NCI-H1930 (cell line): ENCODE measurements around the gene CRTAP.
"Not testable (repeated sequence)": the region's sequence is repeated elsewhere in the genome, so short reads cannot be mapped to it uniquely, and the experiment has no call there.

ENCODE experiments used
- DNase-seq, 2 experiments: peaks; one replicate each; lab custom pipeline; 2025; lab: John Stamatoyannopoulos, UW

The CRTAP gene

DNA sequence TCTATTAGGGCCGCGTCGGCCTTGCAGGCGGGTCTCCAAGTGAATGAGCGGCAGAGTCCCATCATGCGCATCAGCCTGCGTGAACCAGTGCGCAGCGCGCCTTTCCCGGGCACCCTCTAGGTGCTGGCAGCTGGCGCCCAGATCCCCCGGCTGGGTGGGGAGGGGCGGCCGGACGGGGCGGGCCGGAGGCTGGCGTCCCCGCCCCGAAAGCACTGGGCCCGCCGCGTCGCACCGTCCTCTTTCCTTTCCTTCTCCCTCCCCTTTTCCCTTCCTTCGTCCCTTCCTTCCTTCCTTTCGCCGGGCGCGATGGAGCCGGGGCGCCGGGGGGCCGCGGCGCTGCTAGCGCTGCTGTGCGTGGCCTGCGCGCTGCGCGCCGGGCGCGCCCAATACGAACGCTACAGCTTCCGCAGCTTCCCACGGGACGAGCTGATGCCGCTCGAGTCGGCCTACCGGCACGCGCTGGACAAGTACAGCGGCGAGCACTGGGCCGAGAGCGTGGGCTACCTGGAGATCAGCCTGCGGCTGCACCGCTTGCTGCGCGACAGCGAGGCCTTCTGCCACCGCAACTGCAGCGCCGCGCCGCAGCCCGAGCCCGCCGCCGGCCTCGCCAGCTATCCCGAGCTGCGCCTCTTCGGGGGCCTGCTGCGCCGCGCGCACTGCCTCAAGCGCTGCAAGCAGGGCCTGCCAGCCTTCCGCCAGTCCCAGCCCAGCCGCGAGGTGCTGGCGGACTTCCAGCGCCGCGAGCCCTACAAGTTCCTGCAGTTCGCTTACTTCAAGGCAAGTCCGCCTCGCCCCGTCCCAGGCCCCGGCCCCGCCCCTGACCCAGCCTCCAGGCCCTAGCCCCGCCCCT is at the start of gene CRTAP:
CRTAP (plus strand) TSS at position 243 of the 850 bp plus-strand sequence; CDS start at position 307, 64 bp downstream.
- peak; percentile 31 to 58 for DNase-seq

DNA sequence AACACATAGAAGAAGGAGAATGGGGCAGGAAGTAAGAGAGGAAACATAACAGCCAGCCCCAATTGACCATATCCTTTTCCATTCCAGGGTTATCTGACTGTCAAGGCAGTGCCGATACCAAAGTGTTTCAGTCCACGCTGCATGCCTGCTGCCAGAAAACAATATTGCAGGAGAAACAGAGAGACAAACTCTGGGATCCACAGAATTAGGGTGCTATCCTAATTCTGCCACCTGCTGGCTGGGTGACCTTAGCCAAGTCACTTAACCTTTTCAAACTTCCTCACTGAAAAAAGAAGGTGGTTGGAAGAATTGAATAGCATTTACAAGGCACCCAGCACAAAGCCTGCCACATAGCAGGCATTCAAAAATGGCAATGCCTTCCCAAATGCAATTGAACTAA is 48.9 kb upstream of the CRTAP start:
- no peak for DNase-seq

DNA sequence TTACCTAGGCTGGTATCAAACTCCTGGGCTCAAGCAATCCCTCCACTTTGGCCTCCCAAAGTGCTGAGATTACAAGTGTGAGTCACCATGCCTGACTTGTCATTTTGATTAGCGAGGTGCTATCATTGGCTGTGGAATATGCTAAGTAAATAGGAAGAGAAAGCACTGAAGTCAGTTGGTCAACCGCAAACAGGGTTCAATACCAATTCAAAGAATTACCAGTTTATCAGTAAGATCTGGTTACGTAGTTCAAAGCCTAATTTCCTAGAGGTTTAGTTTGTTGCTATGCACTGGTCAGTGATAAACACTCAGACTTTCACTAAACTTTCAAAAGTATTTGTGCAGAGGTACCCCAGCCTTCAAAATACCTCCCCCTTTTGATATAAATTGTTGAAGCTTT is 46.3 kb upstream of the CRTAP start:
- no peak for DNase-seq

DNA sequence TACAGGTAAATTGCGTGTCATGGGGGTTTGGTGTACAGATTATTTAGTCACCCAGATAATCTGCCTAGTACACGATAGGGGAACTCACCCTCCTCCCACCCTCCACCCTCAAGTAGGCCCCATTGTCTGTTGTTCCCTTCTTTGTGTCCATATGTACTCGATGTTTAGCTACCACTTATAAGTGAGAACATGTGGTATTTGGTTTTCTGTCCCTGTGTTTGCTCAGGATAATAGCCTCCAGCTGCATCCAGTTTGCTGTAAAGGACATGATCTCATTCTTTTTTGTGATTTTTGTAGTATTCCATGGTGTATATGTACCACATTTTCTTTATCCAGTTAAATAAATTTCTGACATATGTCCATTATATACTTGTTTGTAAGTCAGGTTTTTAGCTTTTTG is 44.0 kb upstream of the CRTAP start:
- peak; percentile 68 to 73 for DNase-seq

DNA sequence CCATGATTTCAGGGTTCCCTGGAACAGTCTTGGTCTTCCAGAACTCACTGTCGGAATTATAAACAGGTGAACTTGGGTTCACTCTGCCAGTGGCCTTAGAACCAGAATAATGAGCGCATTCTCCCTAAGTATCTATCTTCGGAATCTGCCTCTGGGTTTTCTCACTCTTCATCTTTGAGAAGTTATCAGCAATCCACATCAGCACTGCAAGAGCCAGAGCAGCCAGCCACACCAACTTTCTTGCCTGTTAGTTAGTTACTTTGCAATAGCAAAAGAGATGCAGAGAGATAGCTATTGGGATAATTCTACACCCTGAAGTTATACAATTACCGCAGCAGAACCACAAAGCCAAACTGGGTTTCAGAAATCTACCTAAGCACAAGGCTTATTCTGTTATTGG is 42.6 kb upstream of the CRTAP start:
- DNase-seq: no peak

DNA sequence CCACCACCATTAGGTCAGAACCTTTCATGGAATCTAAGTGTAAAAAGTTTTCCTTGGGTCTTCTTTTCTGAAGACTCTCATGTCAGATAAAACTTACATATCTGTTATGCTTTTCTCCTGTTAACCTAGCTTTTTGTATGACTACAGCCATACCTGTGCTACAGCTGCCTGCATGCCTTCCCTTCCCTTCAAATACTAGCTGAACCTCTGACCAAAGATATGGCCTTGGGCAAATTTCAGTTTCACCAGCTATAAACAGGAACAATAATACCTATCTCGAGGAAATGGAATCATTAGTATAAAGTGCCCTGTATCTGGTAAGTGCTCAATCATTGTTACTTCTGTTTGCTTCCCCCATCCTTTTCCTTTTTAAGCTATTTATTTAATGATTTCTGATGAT is 41.9 kb upstream of the CRTAP start:
- no peak for DNase-seq

DNA sequence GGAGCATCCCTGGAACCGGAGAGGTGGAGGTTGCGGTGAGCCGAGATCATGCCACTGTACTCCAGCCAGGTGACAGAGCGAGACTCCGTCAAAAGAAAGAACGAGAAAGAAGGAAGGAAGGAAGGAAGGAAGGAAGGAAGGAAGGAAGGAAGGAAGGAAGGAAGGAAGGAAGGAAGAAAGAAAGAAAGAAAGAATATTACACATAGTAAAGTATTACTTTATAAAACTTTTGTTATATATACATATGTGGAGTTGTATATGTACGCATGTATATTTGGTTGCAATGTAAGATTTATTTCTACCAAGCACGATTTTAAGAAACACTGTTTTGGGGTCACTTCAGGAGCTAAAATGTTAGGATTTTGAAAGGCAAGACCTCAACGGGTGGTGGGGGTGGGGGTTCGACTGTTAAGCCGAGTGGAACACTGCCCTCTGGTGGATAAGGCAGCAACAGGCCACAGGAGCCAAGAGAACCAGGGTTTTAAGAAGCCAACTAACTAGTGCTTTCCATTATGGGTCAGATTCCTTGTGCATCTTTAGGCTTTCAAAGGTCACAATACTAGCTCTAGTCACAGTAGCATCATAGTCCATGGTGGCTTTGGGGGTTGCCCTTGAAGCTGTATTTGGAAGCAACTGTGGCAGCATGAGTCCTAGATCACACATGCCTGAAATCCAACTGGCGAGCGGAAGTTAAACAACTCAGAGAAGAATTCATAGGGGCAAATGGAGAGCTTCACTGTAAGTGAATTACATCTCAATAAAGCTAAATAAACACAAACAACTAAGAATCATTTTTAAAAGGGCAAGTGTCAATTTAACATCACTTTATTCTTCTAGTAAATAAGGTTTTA is 39.4 kb upstream of the CRTAP start:
- peak; percentile 21 to 27 for DNase-seq

DNA sequence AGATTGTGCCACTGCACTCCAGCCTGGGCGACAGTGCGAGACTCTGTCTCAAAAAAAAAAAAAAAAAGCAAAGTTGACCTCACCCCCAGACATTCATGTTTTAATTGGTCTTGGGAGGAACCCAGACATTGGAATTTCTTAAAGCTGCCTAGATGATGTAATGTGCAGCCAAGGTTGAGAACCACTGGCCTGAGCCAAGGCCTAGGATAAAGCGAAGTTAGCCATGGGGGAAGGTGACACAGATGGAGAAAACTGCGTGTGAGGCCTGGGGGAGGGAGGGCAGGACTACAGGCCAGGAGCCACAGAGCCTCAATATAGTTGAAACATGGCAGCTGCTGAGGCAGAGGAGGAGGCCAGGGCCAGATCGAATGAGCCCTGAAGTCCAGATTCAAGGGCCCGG is 37.8 kb upstream of the CRTAP start:
- DNase-seq: no peak

DNA sequence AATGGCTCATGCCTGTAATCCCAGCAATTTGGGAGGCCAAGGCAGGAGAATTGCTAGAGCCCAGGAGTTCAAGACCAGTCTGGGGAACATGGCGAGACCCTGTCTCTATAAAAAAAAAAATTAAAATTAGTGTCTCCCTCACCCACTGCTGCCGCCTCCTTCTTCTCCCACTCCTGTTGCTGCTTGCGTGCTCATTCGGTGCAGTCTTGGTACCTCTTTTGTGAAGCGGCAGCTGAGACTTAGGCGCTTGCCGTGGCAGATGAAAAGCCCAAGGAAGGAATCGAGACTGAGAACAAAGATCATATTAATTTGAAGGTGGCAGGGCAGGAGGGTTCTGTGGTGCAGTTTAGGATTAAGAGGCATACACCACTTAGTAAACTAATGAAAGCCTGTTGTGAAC is 36.9 kb upstream of the CRTAP start:
- DNase-seq: no peak

DNA sequence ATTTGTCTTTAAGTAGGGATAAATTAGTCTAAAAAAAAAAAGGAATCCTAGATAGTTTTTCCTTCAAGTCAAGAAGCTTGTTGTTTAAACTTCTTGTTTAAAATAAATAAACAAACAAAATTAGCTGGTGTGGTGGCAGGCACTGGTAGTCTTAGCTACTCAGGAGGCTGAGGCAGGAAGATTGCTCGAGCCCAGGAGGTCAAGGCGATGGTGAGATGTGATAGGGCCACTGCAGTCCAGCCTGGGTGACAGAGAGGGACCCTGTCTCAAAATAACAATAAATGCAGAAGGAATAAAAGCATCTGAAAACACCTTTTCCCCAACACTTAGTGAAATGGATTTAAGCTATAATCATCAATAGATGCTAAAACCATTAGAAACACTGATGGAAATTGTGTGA is 35.8 kb upstream of the CRTAP start:
- no peak for DNase-seq

DNA sequence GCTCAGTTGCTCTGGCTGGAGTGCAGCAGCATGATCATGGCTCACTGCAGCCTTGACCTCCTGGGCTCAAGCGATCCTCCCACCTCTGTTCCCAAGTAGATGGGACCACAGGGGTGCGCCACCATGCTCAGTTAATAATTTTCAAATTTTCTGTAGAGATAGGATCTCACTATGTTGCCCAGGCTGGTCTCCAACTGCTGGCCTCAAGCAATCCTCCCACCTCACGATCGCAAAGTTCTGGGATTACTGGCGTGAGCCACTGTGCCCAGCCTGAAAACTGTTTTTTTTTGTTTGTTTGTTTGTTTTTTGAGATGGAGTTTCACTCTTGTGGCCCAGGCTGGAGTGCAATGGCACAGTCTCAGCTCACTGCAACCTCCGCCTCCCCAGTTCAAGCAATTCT is 34.0 kb upstream of the CRTAP start:
- not testable (repeated sequence) for DNase-seq

DNA sequence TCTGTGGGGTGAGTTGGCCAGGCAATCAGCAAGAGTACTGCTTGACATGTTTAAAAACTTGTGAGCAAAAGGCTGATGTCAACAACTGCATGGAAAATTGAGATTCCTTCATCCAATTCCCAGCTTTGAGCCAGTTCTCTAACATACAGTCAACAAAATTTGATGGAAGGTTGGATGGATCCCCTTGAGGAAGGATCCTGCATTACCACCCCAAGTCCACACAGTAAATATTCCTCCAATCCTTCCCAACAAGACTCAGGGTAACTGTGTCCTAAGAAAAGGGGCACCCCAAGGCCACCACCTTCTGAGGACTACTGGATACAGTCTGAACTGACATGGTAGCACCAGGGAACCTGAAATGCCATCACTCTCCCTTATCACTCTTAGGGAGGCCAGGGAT is 32.0 kb upstream of the CRTAP start:
- no peak for DNase-seq

DNA sequence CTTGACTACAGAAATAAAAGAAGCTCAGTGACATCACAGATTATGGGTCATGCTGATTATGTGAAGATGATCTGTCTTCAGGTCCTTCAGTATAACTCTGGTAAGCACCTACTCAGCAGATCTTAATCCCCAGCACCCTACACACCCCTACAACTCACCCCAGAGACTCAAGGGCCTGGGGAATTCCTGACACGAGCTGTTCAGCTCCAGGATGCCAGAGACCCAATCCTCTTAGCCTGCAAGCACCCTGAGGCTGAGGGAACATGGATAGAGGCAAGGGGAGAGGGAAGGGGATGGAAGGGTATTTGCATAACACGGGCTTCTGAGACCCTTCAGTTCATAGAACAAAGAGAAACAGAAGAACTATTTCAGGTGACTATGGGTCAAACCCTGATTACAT is 29.9 kb upstream of the CRTAP start:
- DNase-seq: no peak

DNA sequence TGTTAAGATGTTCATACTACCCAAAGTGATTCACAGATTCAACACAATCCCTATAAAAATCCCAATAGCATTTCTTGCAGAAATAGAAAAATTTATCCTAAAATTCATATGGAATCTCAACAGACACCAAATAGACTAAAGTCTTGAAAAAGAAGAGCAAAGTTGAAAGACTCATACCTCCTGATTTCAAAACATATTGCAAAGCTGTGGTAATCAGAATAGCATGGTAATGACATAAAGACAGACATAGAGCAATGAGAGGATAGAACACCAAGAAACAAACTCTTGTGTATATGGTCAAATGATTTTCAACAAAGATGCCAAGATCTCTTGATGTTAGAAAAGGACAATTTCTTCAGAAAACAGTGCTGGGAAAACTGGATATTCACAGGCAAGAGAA is 25.1 kb upstream of the CRTAP start:
- DNase-seq: no peak

DNA sequence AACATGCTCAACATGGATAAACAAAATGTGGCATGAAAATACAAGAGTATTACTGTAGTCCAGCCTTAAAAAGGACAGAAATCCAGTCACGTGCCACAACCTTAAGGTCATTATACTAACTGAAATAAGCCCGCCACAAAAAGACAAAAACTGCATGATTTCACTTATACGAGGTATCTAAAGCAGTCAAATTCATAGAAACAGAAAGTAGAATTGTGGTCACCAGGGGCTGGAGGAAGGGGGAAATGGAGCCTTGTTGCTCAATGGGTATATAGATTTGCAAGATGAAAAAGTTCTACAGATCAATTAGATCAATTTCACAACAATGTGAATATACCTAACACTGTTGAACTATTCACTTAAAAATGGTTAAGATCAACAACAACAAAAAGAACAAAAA is 24.3 kb upstream of the CRTAP start:
- no peak for DNase-seq

DNA sequence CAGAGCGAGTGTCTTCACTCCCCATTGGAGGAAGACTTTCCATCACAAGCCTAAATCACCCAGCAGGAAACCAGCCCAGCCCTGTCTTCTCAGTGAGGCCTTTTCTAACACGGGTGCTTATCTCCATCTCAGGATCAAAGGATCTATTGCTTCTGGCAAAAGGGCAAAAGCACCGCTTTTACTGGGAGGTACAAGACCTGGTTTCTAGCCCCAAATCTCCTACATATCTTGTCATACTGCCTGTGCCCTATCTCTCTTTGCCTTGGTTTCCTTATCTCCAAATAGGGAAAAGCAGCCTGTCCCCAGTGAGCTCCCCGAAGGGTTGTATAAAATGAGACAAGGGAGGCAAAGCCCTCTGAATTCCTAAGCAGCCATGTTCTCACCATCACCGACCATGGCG is 22.1 kb upstream of the CRTAP start:
- DNase-seq: no peak

DNA sequence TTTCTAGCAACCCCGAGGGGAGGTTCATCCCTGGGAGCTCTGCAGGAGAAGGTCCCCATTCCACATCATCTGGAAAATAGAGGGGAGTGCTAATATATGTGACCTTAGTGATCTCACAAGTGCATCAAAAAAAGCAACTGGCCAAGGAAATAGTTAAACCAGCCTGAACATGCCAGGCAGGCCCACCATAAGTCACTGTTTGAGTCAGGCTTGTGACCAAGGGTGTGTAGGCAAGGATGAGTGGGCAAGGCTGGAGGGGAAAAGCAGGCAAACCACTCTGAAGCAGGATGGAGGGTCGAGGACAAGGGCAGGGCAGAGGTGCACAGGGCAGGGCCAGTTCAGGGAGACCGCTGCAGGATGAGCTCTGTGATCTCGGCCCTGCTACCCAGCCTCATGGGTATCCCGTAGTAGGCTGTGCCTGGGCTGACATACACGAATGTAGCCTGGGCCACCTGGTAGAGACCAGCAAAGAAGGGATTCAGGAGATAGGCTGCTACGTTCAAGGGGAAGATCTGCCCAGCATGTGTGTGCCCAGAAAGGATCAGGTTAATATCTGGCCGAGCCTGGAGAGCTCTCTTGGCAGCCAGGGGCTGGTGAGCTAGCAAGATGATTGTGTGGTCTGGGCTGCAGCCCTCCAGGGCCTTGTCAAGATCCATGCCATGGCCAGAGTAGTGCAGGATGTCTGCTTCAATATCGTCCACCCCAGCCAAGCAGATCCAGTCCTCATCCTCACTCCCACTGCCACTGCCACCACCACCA is 21.1 kb upstream of the CRTAP start:
- DNase-seq: no peak

DNA sequence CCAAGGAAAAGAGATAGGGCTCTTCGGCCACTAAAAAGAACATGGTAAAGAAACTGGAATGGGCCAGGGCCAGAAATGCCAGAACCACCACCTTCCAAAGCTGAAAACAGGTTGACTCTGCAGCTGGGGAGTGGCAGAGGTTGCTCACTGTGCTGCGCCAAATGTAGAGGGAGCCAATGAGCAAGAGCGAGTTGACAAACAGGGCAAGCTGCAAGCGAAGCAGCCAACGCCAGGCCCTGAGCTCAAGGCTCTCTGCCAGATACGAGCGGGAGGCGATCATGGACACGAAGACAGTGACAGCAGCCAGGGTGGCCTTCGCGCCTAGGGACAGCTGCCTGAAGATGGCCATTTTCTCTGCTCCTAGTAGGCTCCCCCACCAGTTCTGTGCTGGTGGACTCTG is 20.0 kb upstream of the CRTAP start:
- DNase-seq: no peak

DNA sequence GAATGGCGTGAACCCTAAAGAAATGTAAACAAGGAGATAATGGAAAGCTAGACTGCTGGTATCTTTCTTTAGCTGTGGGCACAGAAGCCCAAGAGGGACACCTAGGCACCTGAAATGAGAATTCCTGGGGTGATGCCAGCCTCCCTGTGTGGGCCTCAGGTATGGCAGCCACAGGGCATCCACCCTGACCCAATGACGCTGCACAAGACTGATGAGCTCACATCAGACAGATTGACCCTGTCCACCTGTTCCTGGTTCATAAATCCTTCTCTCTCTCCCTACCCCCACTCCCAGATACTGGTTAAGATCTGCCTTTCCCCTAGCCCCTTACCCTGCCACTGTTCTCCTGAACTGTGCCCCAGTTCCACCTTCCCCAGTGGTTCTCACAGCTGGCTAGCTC is 18.4 kb upstream of the CRTAP start:
- DNase-seq: no peak

DNA sequence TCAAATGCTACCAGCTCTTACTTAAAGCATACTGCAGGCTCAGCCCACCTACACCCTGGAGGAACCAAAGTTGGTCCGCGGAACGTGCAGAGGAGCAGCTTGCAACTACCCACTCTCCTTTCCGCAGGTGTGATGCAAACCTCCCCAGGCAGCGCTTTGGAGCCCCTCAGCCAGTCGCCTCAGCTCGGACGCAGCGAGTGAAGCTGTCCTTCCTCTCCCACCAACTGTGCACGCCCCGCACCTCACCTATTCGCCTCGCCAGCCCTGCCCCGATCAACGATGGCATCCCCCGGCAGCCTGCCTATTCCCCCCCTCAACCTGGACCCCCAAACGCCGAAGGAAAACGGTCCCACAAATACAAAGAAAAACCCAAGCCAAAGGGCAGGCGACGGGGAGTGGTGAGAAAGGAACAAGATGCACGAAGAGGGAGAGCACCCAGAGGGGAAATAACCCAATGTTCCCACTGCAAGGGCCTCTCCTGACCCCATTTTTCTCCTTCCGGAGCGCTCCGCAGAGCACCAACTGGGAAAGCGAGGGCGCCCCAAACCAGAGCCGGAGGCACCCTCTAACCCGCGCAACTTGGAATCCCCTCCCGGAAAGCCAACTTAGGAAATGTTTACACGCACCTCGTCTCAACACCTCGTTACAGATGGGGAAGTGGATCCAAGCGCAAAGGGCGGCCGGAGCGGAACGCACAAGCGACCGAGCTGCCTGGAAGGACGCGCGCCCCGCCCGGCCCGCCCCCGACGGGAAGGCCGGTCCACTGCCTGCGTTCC is 17.5 kb upstream of the CRTAP start:
- DNase-seq: no peak

DNA sequence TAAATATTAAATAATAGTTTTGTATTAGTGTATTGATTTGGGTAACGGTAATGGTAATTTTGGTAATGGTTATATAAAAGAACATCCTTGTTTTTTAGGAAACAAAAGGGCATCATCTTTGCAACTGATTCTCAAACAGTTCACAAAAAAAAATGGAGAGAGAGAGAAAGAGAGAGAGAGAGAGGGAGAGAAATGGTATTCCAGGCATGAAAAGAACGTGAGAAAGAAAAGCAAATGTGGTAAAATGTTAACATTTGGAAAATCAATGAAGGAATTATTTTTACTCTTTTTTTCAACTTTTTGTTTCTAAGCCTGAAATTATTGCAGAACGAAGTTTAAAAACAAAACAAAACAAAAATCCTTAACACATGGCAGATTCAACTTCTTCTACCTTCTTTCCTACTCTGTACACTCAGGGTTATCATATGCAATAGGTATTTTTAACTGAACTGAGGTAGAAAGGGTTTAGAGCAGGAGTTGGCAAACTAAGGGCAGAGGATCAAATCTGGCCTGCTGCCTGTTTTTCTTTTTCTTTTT is 14.6 kb upstream of the CRTAP start:
- DNase-seq: no peak
